ENCODE data around the gene MBD5.

Gene MBD5

GRCh38 chr2:148130581-148130980 lies 109.7 kb downstream of the MBD5 start:
- DNase-seq: no peak

GRCh38 chr2:148132412-148132811 lies 111.5 kb downstream of the MBD5 start:
- no peak for DNase-seq

- no peak for DNase-seq
Observed at GRCh38 chr2:148135705-148136104, 114.8 kb downstream of the MBD5 start.

- DNase-seq: no peak
Observed at GRCh38 chr2:148136441-148136840, 115.5 kb downstream of the MBD5 start.

GRCh38 chr2:148161909-148162435 lies 141.1 kb downstream of the MBD5 start:
- peak; percentile 46 for DNase-seq

GRCh38 chr2:148162871-148163270 lies 142.0 kb downstream of the MBD5 start:
- peak; percentile 66 for DNase-seq

GRCh38 chr2:148165975-148166374 lies 145.1 kb downstream of the MBD5 start:
- no peak for DNase-seq

- DNase-seq: no peak
Observed at GRCh38 chr2:148167241-148167766, 146.4 kb downstream of the MBD5 start.

- DNase-seq: no peak
Observed at GRCh38 chr2:148167855-148168254, 147.0 kb downstream of the MBD5 start.

GRCh38 chr2:148172131-148172753 lies 151.4 kb downstream of the MBD5 start:
- no peak for DNase-seq

- DNase-seq: no peak
Observed at GRCh38 chr2:148173168-148173567, 152.3 kb downstream of the MBD5 start.

- DNase-seq: no peak
Observed at GRCh38 chr2:148177559-148177958, 156.7 kb downstream of the MBD5 start.

- no peak for DNase-seq
Observed at GRCh38 chr2:148179724-148180123, 158.8 kb downstream of the MBD5 start.

- DNase-seq: peak; percentile 16
Observed at GRCh38 chr2:148184976-148185375, 164.1 kb downstream of the MBD5 start.

GRCh38 chr2:148194882-148195281 lies 174.0 kb downstream of the MBD5 start:
- no peak for DNase-seq

- DNase-seq: peak; percentile 37
Observed at GRCh38 chr2:148201075-148202004, 180.4 kb downstream of the MBD5 start.

- no peak for DNase-seq
Observed at GRCh38 chr2:148202237-148202636, 181.3 kb downstream of the MBD5 start.

GRCh38 chr2:148207111-148207510 lies 186.2 kb downstream of the MBD5 start:
- DNase-seq: no peak

- peak; percentile 93 for DNase-seq
Observed at GRCh38 chr2:148209603-148210002, 188.7 kb downstream of the MBD5 start.

GRCh38 chr2:148218326-148219075 lies 197.6 kb downstream of the MBD5 start:
- DNase-seq: no peak

GRCh38 chr2:148221166-148221565 lies 200.3 kb downstream of the MBD5 start:
- DNase-seq: no peak

GRCh38 chr2:148221926-148222325 lies 201.0 kb downstream of the MBD5 start:
- DNase-seq: no peak

GRCh38 chr2:148231858-148232257 lies 211.0 kb downstream of the MBD5 start:
- no peak for DNase-seq

All from OCI-M1 (cell line).